H9 (cell line): Measurements from ENCODE around the gene GPR146. TPM values are rescaled to one million over a fixed set of nuclear protein-coding genes. Genes with fewer than 3 reads are reported as not detected.

ENCODE experiments used
- DNase-seq: peaks from one replicate; pipeline ENCODE4 v3.0.0-alpha.2; 2017
- H2AFZ ChIP-seq: one replicate; pipeline ENCODE4 v1.6.1; 2013; ENCODE audit warnings: mild to moderate bottlenecking, low read length, control low read depth, moderate library complexity
- H2AK5ac ChIP-seq: 2 replicates; pipeline ENCODE4 v1.6.1; 2013; ENCODE audit warnings: low read length, control low read depth, mixed read lengths; ENCODE audit not compliant: insufficient read length
- H2BK120ac ChIP-seq: one replicate; pipeline ENCODE4 v1.6.1; 2013; ENCODE audit warnings: low read depth, mild to moderate bottlenecking, low read length, control low read depth, inconsistent platforms; ENCODE audit not compliant: poor library complexity, severe bottlenecking
- H2BK12ac ChIP-seq: 2 replicates; pipeline ENCODE4 v1.6.1; 2013; ENCODE audit warnings: low read length, control low read depth, mixed read lengths, low read depth; ENCODE audit not compliant: insufficient read length
- H2BK15ac ChIP-seq: 2 replicates; pipeline ENCODE4 v1.6.1; 2013; ENCODE audit warnings: low read depth, low read length, control low read depth
- H2BK20ac ChIP-seq: one replicate; pipeline ENCODE4 v1.6.1; 2013; ENCODE audit warnings: low read depth, mild to moderate bottlenecking, low read length, control low read depth, inconsistent platforms; ENCODE audit not compliant: poor library complexity, severe bottlenecking
- H2BK5ac ChIP-seq: 2 replicates; pipeline ENCODE4 v1.6.1; 2013; ENCODE audit warnings: low read length, control low read depth, mixed read lengths; ENCODE audit not compliant: insufficient read length
- H3K14ac ChIP-seq: 2 replicates; pipeline ENCODE4 v1.6.1; 2013; ENCODE audit warnings: low read length, control low read depth; ENCODE audit not compliant: insufficient read depth
- H3K18ac ChIP-seq: 2 replicates; pipeline ENCODE4 v1.6.1; 2013; ENCODE audit warnings: low read depth, mild to moderate bottlenecking, mixed read lengths, low read length, control low read depth; ENCODE audit not compliant: insufficient read length
- H3K23ac ChIP-seq: 2 replicates; pipeline ENCODE4 v1.6.1; 2013; ENCODE audit warnings: low read length, control low read depth, mixed read lengths, low read depth; ENCODE audit not compliant: insufficient read length
- H3K23me2 ChIP-seq: 2 replicates; pipeline ENCODE4 v1.6.1; 2013; ENCODE audit warnings: low read depth, mild to moderate bottlenecking, mixed read lengths, low read length, control low read depth; ENCODE audit not compliant: insufficient read length, poor library complexity, severe bottlenecking
- H3K27ac ChIP-seq: 2 replicates; pipeline ENCODE4 v1.5.1; 2013; ENCODE audit warnings: low read length, control low read depth, mixed read lengths, low read depth; ENCODE audit not compliant: insufficient read length
- H3K27me3 ChIP-seq: 2 replicates; pipeline ENCODE4 v1.6.1; 2013; ENCODE audit warnings: low read length, control low read depth, inconsistent platforms; ENCODE audit not compliant: insufficient read depth
- H3K4ac ChIP-seq: 2 replicates; pipeline ENCODE4 v1.6.1; 2013; ENCODE audit warnings: low read depth, mild to moderate bottlenecking, control low read depth, inconsistent platforms, low read length, moderate library complexity
- H3K4me1 ChIP-seq: 2 replicates; pipeline ENCODE4 v1.6.1; 2013; ENCODE audit warnings: low read length, control low read depth, inconsistent platforms; ENCODE audit not compliant: insufficient read depth
- H3K4me2 ChIP-seq: 2 replicates; pipeline ENCODE4 v1.6.1; 2013; ENCODE audit warnings: low read length, control low read depth, mixed read lengths; ENCODE audit not compliant: insufficient read length, insufficient read depth
- H3K56ac ChIP-seq: 2 replicates; pipeline ENCODE4 v1.6.1; 2013; ENCODE audit warnings: low read depth, mild to moderate bottlenecking, mixed read lengths, low read length, control low read depth; ENCODE audit not compliant: insufficient read length
- H3K79me1 ChIP-seq: 2 replicates; pipeline ENCODE4 v1.6.1; 2013; ENCODE audit warnings: low read depth, mild to moderate bottlenecking, moderate library complexity, low read length, control low read depth, inconsistent platforms; ENCODE audit not compliant: insufficient read depth, poor library complexity, severe bottlenecking
- H3K79me2 ChIP-seq: 2 replicates; pipeline ENCODE4 v1.6.1; 2013; ENCODE audit warnings: low read length, control low read depth, inconsistent platforms; ENCODE audit not compliant: insufficient read depth
- H3K9ac ChIP-seq: 2 replicates; pipeline ENCODE4 v1.6.1; 2013; ENCODE audit warnings: low read length, control low read depth, mixed read lengths; ENCODE audit not compliant: insufficient read length; ENCODE audit errors: extremely low read depth
- H3K9me3 ChIP-seq: one replicate; pipeline ENCODE4 v1.6.1; 2013; ENCODE audit warnings: low read depth, low read length, inconsistent platforms; ENCODE audit not compliant: control insufficient read depth
- H3T11ph ChIP-seq: one replicate; pipeline ENCODE4 v1.6.1; 2013; ENCODE audit warnings: mild to moderate bottlenecking, low read length, control low read depth, inconsistent platforms
- H4K20me1 ChIP-seq: one replicate; pipeline ENCODE4 v1.6.1; 2013; ENCODE audit not compliant: control insufficient read depth, insufficient read length, insufficient read depth
- H4K5ac ChIP-seq: 2 replicates; pipeline ENCODE4 v1.6.1; 2013; ENCODE audit warnings: low read depth, mild to moderate bottlenecking, mixed read lengths, low read length, control low read depth; ENCODE audit not compliant: insufficient read length
- H4K8ac ChIP-seq: replicated peaks from 2 replicates; pipeline ENCODE4 v1.6.1; 2013; ENCODE audit warnings: low read length, control low read depth, mixed read lengths, low read depth; ENCODE audit not compliant: insufficient read length
- H4K91ac ChIP-seq: 2 replicates; pipeline ENCODE4 v1.6.1; 2013; ENCODE audit warnings: low read depth, mild to moderate bottlenecking, moderate library complexity, mixed read lengths, low read length, control low read depth; ENCODE audit not compliant: insufficient read length
- H3K27ac Mint-ChIP-seq, 3 experiments: 2 replicates in 2 of 3; 3 replicates in 1 of 3; pipeline ENCODE4 v1.8.0; 2020 to 2021; ENCODE audit warnings: mixed read lengths in 3 of 3, mild to moderate bottlenecking in 1 of 3, moderate library complexity in 1 of 3
- H3K27me3 Mint-ChIP-seq: 2 replicates; pipeline ENCODE4 v1.8.0; 2021; ENCODE audit warnings: low read depth, mild to moderate bottlenecking, moderate library complexity, mixed read lengths
- H3K36me3 Mint-ChIP-seq, 3 experiments: 2 replicates in 2 of 3; 3 replicates in 1 of 3; pipeline ENCODE4 v1.8.0; 2020 to 2021; ENCODE audit warnings: low read depth in 3 of 3, mixed read lengths in 3 of 3; ENCODE audit not compliant: insufficient read depth in 1 of 3
- H3K4me1 Mint-ChIP-seq, 2 experiments: 2 replicates each; pipeline ENCODE4 v1.8.0; 2020; ENCODE audit warnings: mixed read lengths in 2 of 2
- H3K4me3 Mint-ChIP-seq, 2 experiments: 2 replicates in 1 of 2; 3 replicates in 1 of 2; pipeline ENCODE4 v1.8.0; 2020 to 2021; ENCODE audit warnings: mild to moderate bottlenecking in 2 of 2, mixed read lengths in 2 of 2, moderate library complexity in 1 of 2
- H3K9me3 Mint-ChIP-seq, 2 experiments: 2 replicates in 1 of 2; 3 replicates in 1 of 2; pipeline ENCODE4 v1.8.0; 2020; ENCODE audit warnings: mild to moderate bottlenecking in 2 of 2, mixed read lengths in 2 of 2, moderate library complexity in 1 of 2
- WGBS: extraction: QIAGEN DNeasy Blood & Tissue Kit; methylation state at CpG from one replicate; pipeline ENCODE4 v1.1.7; 2013; ENCODE audit warnings: missing lambda C conversion rate, low lambda C conversion rate, mixed read lengths; ENCODE audit not compliant: insufficient read length; ENCODE audit errors: extremely low coverage; 5-methylcytosine and 5-hydroxymethylcytosine counted together
- total RNA-seq: library from RNA; stranded (reverse); gene quantifications from 2 replicates; pipeline ENCODE4 v1.2.1, GENCODE V29; 2021
- TF ChIP-seq, protein P1 (sequence below): fragments of 200-600 bp; sonication (generic); conservative IDR thresholded peaks from 3 replicates; pipeline ENCODE4 v1.8.0; 2021; ENCODE audit warnings: antibody characterized with exemption, mild to moderate bottlenecking

The GPR146 gene
- total RNA-seq, 1 experiment from 2014 or later = 1.4 TPM

DNA sequence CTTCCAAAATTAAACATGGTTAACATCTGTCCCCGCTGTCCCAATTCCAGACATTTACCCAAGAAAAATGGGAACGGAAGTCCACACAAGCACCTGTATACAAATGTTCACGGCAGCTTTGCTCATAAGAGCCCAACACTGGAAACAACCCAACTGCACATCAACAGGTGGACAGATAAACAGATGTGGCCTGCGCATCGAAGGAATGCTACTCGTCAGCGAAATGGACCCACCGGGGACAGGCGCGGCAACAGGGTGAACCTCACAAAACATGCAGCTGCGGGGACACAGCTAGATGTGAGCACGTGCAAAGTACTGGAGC is 20.9 kb downstream of the GPR146 start:
- no CpG with 5 or more reads among the region's 12 CpGs for WGBS
- H2AFZ ChIP-seq = no peak overlapping the region
- no peak overlapping the region for H3K56ac ChIP-seq
- Mint-ChIP-seq H3K4me3 (peak overlapping the region in 1 of 2 experiments; percentile 31; a peak in 2 of 5 replicates), H3K4me1 (peaks cover 10 to 17% of the 10 kb centered on the region in 2 experiments), H3K9me3 (peaks cover under 1 to 5% of the 10 kb centered on the region in 2 experiments; a peak in 3 of 5 replicates), H3K27me3 (peaks cover 6% of the 10 kb centered on the region), H3K36me3 (peaks cover 0 to under 1% (median 0%) of the 10 kb centered on the region in 3 experiments; a peak in 1 of 7 replicates), H3K27ac (no peak overlapping the region; a peak in 1 of 7 replicates)
- H3K4ac ChIP-seq = no peak overlapping the region
- no peak overlapping the region for H3K23ac ChIP-seq
- no peaks in the 10 kb centered on the region for H3K23me2 ChIP-seq
- H3K79me1 ChIP-seq = no peaks in the 10 kb centered on the region
- no peak overlapping the region for H3K18ac ChIP-seq
- H2BK120ac ChIP-seq = no peak overlapping the region
- no peak overlapping the region for H2BK15ac ChIP-seq
- no peak overlapping the region for H3K27ac ChIP-seq
- H4K91ac ChIP-seq = no peak overlapping the region
- no peak overlapping the region for H3T11ph ChIP-seq
- H2BK12ac ChIP-seq = no peak overlapping the region
- H2AK5ac ChIP-seq = no peak overlapping the region
- H3K4me1 ChIP-seq = no peaks in the 10 kb centered on the region
- no peak overlapping the region for H4K8ac ChIP-seq
- DNase-seq = no peak
- TF ChIP-seq, protein P1, sequence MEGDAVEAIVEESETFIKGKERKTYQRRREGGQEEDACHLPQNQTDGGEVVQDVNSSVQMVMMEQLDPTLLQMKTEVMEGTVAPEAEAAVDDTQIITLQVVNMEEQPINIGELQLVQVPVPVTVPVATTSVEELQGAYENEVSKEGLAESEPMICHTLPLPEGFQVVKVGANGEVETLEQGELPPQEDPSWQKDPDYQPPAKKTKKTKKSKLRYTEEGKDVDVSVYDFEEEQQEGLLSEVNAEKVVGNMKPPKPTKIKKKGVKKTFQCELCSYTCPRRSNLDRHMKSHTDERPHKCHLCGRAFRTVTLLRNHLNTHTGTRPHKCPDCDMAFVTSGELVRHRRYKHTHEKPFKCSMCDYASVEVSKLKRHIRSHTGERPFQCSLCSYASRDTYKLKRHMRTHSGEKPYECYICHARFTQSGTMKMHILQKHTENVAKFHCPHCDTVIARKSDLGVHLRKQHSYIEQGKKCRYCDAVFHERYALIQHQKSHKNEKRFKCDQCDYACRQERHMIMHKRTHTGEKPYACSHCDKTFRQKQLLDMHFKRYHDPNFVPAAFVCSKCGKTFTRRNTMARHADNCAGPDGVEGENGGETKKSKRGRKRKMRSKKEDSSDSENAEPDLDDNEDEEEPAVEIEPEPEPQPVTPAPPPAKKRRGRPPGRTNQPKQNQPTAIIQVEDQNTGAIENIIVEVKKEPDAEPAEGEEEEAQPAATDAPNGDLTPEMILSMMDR = no peak
- H2BK5ac ChIP-seq = no peak overlapping the region
- no peaks in the 10 kb centered on the region for H3K79me2 ChIP-seq
- H4K5ac ChIP-seq = no peak overlapping the region
- H3K27me3 ChIP-seq = no peaks in the 10 kb centered on the region
- no peak overlapping the region; the same call in 1 of the 2 replicates for H3K14ac ChIP-seq
- no peaks in the 10 kb centered on the region for H3K9me3 ChIP-seq
- no peak overlapping the region for H2BK20ac ChIP-seq
- H3K4me2 ChIP-seq = no peak overlapping the region
- H4K20me1 ChIP-seq = peaks cover under 1% of the 10 kb centered on the region
- no peak overlapping the region for H3K9ac ChIP-seq
